HG03097 (cell line): ENCODE results near the gene PSME1.

Experiments used
- ATAC-seq: cut with Tn5 transposase; IDR thresholded peaks from one replicate; pipeline ENCODE4 v1.9.1; 2021; ENCODE audit not compliant: unreplicated experiment, low FRiP score

PSME1 gene

DNA sequence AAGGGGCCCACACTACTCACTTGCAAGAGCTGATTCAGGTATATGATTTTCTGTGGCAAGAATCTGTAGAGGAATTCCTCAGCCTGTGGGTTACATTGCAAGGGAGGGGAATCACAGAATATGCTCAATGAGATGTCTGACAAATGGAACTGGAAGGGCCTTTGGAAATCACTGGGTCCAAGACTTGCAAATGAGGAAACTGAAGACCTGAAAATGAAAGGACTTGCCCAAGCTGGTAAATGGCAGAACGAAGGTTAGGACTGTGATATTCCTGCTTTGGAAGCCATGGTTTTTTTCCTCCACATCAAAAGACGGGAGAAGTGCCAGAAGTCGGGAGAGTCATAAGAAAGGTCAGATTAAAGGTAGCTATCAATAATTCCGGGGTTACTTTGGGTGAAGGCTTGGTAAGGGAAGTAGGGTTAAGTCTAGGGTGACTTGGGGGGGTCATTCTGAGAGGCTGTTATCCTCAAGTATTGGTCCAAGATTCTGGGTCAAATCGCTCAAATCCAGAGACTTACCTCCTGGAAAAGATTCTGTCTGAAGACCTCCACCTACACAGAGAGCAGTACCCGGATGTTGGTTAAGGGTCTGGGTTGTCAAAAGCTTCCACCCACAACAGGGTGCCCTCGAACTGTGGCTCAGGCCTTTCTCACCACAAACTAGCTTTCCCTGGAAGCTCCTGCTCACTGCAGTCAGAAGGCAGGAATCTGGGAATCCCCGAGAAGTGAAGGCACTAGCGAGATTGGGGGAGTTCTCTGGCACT, 9.9 kb downstream of the PSME1 start:
- ATAC-seq = no peak

DNA sequence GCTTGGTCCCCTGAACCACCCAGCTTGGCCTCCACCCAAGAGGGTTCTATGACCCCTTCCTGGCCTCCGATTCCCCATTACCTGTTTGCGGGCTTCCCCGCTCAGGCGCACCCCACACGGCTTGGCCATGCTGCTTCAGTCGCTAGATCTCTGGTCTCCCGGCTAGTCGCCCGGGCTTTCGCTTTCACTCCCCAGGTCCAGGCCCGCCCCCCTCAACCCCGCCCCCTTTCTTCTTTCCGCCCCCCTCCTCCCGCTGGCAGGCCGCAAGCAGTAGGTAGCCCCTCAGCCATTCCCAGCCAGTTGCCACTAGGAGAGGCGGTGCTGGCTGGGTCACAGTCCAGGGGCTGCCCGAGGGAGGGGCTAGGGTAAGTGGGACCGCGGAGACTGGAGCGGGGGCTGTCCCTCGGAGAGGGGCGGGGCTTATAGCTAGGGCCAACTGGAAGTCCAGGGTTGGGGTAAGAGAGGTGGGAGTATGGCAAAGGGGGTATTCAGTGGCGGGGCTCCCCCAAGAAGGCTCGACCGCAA, 10.5 kb downstream of the PSME1 start, which contains the start of gene PSME2:
TSS of gene PSME2 (minus strand) at position 158 of the 525 bp plus-strand sequence. CDS start at position 129, 29 bp downstream.
- peak; percentile 60 for ATAC-seq

DNA sequence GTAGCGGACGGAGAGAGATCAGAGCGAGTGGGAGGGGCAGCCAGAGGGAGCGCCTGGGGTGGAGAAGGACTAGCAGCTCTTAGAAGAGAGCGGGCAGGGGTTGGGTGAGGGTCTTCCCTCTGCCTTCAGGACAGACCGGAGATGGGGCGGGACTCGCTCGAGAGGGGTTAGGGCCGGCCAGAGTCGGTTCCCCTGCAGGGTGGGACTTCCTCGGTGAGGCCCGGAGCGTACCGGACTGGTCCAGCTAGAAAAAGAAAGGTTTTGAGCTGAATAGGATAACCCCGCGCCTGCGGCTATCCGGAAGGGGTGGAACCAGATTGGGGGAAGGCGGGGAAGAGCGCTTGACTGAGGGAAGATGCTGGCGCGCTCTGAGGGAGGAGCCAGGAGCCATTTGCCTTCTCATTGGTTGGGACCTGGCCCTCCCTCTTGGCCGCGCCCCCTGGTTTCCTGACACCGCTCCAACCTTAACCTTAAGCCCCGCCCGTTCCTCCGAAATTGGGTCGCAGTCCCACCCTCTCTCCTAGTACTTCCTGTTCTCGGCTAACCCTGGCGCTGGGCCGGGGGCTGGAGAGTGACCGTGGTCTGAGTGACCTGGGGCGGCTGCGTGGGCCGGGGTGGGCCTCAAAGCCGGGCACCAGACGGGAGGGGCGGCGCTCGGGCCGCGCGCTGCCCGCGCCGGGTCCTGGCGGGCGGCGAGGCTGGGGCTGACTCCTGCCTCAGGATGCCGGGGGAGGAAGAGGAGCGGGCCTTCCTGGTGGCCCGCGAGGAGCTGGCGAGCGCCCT, 11.2 kb downstream of the PSME1 start, which contains the start of gene RNF31:
TSS of gene RNF31 (plus strand) at position 521 of the 783 bp plus-strand sequence. CDS start at position 722, 201 bp downstream.
- ATAC-seq = peak; percentile 69

DNA sequence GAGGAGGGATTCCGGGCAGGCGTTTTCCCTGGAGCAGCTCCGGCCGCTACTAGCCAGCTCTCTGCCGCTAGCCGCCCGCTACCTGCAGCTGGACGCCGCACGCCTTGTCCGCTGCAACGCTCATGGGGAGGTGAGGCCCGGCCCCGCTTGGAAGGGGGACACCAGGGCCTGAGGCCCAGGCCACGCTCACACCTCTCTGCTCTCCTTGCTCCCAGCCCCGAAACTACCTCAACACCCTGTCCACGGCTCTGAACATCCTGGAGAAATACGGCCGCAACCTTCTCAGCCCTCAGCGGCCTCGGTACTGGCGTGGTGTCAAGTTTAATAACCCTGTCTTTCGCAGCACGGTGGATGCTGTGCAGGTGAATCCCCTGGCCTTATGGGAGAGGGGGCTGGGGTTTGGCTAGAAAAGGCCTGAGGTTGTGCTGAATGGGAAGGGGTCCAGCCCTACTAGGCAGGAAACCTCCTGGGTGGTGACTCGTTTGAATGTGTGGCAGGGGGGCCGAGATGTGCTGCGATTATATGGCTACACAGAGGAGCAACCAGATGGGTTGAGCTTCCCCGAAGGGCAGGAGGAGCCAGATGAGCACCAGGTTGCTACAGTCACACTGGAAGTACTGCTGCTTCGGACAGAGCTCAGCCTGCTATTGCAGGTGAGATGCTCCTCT, 11.9 kb downstream of the PSME1 start:
- no peak for ATAC-seq

DNA sequence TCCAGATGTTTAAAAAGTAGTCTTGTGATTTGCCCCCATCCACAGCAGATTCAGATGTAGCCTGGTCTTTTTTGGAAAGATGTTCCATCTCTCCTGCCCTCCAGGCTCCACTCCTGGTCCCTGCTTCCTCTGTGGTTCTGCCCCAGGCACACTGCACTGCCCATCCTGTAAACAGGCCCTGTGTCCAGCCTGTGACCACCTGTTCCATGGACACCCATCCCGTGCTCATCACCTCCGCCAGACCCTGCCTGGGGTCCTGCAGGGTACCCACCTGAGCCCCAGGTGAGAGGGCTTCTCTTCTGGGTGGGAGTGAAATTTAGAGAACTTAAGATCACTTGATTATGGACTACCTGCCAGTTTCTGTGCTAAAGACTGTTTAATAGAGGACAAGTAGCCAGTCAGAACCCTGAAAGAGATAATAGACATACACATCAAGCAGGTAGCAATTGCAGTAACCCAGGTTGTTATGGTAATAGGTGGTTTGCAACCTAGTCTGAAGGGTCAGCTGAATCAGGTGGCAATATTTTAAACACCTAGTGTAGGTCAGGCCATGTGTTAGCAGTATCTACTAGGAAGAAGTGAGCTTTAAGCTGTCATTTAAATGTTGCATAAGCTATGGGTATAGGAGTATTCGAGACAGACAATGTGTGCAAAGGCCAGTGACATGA, 13.4 kb downstream of the PSME1 start:
- ATAC-seq = no peak

DNA sequence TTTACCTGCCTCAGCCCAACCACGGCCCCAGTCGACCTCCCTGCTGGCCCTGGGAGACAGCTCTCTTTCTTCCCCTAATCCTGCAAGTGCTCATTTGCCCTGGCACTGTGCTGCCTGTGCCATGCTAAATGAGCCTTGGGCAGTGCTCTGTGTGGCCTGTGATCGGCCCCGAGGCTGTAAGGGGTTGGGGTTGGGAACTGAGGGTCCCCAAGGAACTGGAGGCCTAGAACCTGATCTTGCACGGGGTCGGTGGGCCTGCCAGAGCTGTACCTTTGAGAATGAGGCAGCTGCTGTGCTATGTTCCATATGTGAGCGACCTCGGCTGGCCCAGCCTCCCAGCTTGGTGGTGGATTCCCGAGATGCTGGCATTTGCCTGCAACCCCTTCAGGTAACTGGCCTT, 14.1 kb downstream of the PSME1 start:
- ATAC-seq = no peak

DNA sequence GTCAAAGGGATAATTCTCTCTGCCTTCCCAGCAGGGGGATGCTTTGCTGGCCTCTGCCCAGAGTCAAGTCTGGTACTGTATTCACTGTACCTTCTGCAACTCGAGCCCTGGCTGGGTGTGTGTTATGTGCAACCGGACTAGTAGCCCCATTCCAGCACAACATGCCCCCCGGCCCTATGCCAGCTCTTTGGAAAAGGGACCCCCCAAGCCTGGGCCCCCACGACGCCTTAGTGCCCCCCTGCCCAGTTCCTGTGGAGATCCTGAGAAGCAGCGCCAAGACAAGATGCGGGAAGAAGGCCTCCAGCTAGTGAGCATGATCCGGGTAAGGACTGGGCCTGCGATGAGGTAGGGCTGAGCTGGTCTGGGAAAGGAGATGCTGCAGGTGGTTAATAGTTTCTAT, 14.6 kb downstream of the PSME1 start:
- ATAC-seq = no peak

DNA sequence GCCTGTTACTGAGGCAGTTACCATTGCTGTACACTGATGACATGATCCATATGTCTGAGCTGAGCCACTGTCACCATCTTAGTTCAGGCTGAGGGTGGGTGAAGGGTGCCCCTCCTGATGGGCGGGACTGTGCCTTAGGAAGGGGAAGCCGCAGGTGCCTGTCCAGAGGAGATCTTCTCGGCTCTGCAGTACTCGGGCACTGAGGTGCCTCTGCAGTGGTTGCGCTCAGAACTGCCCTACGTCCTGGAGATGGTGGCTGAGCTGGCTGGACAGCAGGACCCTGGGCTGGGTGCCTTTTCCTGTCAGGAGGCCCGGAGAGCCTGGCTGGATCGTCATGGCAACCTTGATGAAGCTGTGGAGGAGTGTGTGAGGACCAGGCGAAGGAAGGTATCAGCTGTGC, 15.0 kb downstream of the PSME1 start:
- ATAC-seq = no peak

DNA sequence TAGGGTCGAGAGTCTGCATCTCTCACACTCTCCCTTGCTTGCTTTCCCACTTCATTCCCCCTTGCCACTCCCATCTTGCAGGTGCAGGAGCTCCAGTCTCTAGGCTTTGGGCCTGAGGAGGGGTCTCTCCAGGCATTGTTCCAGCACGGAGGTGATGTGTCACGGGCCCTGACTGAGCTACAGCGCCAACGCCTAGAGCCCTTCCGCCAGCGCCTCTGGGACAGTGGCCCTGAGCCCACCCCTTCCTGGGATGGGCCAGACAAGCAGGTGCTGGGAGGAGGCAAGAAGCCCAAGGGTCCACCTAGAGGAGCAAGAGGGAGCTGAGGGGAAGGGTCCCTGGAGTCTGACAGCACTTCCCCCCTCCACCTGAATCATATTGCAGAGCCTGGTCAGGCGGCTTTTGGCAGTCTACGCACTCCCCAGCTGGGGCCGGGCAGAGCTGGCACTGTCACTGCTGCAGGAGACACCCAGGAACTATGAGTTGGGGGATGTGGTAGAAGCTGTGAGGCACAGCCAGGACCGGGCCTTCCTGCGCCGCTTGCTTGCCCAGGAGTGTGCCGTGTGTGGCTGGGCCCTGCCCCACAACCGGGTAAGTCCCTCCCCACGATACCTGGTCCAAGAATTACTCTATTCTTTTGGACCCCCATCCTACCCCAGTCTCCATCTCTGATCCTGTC, 15.5 kb downstream of the PSME1 start:
- ATAC-seq = no peak

DNA sequence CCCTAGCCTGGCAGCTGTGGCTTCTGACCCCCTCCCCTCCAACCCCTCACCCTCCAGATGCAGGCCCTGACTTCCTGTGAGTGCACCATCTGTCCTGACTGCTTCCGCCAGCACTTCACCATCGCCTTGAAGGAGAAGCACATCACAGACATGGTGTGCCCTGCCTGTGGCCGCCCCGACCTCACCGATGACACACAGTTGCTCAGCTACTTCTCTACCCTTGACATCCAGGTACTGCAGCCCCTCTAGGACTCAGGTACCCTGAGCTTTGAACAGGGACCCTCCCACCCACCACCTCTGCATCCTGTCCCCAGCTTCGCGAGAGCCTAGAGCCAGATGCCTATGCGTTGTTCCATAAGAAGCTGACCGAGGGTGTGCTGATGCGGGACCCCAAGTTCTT, 19.1 kb downstream of the PSME1 start:
- ATAC-seq = no peak

DNA sequence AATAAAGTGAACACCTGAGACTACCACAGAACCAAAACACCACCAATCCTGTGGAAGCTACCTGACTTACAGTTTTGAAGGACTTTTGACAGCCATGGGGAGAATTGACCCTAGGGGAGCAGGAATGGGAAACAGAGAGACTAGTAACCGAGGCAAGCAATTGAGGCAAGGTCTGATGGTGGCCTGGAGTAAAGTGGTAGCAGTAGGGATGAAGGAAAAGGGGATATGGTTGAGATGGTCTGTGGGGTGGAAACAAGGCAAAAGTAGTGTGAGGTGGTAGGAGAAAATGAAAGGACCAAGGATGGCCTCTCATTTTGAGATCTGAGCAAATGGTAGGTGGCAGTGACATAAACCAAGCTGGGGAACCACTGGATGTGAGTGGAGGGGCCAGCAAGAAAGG, 20.8 kb downstream of the PSME1 start:
- no peak for ATAC-seq

DNA sequence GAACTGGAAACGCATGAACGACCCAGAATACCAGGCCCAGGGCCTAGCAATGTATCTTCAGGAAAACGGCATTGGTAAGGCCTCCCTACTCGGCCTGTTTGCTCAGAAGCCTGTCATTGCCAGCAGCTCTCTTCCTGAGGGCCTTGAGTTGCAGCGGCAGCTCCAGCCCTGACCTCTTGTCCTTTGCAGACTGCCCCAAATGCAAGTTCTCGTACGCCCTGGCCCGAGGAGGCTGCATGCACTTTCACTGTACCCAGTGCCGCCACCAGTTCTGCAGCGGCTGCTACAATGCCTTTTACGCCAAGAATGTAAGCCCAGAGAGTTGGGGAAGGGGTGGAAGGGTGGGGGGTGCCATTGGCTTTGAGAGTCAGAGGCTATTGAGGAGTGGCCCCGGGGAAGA, 21.3 kb downstream of the PSME1 start:
- ATAC-seq = no peak

DNA sequence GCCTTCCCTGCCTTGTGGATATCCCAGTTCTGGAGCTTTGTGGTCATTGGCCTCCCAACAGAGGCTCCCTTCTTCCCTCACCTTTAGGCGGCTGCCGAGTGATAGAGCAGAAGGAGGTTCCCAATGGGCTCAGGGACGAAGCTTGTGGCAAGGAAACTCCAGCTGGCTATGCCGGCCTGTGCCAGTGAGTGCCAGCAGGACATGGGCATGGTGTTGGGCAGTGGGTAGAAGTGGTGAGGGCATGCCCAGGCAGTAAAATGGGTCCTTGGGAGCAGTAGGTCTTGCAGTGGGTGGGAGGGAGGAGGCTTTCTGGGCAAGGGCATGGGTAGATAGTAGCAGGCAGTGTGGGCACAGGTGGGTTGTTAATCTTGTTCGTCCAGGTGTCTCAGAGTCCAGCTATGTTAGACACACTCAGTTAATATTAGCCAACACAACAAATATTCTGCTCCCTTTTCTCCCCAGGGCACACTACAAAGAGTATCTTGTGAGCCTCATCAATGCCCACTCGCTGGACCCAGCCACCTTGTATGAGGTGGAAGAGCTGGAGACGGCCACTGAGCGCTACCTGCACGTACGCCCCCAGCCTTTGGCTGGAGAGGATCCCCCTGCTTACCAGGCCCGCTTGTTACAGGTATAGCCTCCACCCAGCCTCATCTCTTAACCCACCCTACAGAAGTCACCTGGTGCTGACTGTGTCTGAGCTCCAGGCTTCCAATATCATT, 23.9 kb downstream of the PSME1 start:
- peak; percentile 1 for ATAC-seq

DNA sequence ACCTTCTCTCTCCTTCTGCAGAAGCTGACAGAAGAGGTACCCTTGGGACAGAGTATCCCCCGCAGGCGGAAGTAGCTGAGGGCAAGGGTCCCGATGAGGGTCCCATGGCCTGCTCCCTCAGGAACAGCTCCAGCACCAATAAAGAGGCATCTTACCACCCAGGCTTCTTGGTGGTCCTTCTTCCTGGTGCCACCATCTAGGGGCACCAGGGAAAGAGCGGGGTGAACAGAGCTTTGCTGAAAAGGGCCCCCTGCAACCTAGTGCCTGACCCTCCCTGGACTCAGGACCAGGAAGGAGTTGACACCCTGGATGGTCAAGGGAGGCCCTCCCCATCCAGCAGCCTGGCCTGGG, 24.5 kb downstream of the PSME1 start:
- ATAC-seq = peak; percentile 19

DNA sequence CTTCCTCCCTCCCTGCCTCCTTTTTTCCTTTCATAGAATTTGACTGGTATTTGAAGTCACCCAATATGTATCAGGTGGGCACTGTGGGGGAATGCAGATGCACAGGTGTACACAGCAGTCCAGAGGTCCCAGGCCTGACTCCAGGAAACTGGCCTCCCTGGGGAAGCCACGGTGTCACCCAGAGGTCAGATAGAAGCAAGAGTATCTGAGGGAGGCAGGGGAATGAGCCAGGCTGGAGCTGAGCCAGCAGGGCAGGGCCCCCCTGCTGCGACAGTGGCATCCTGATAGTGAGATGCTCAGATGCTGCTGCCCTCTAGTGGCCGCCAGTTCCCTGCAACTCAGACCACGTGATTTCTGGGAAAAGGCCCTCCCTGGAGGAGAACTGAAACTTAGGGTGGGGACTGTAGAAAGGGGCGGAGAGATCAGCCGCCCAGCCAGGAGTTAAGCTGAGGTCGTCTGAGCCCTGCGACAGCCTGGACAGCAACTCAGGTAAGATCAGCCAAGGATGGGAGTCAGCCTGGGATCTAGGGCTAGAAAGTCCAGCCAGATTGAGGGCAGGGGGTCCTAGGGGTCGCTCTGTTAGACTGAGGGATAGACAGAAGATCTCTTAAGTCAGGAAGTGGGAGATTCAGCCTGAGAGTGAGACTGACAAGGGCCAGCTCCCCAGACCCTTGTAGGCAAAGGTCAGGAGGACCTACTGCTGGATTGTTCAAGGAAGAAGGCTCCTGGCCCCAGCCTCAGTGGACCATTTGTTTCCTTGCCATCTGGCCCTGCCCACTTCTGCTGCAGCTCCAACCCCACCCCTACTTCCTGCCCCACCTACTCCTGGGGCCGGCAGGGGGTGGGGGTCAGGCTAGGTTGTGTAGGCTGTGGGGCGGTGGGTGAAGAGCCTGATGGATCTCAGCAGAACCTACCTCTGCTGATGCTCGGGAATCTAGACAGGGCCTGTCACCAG, 25.1 kb downstream of the PSME1 start, which contains the start of gene IRF9:
TSS of gene IRF9 (plus strand) at position 416 of the 955 bp plus-strand sequence. CDS start 880 bp downstream, outside the sequence.
- ATAC-seq = peak; percentile 70

DNA sequence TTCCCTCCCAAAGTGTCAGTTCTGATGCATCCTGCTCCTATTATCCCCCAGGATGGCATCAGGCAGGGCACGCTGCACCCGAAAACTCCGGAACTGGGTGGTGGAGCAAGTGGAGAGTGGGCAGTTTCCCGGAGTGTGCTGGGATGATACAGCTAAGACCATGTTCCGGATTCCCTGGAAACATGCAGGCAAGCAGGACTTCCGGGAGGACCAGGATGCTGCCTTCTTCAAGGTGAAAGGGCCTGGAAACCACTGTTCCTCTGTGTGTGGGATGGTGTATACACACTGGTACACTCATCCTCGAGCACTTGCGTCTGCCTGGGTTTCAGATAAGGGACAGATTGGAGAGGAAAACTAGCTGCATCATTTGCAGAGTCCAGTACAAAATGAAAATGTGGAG, 26.1 kb downstream of the PSME1 start:
- ATAC-seq = no peak

DNA sequence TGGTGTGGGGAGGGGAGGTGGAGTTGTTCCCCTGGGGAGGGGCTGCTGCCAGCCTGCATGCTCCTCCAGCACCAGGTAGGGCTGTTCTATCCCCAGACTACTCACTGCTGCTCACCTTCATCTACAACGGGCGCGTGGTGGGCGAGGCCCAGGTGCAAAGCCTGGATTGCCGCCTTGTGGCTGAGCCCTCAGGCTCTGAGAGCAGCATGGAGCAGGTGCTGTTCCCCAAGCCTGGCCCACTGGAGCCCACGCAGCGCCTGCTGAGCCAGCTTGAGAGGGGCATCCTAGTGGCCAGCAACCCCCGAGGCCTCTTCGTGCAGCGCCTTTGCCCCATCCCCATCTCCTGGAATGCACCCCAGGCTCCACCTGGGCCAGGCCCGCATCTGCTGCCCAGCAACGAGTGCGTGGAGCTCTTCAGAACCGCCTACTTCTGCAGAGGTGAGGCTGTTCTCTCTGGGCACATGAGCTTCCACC, 28.6 kb downstream of the PSME1 start:
- no peak for ATAC-seq

DNA sequence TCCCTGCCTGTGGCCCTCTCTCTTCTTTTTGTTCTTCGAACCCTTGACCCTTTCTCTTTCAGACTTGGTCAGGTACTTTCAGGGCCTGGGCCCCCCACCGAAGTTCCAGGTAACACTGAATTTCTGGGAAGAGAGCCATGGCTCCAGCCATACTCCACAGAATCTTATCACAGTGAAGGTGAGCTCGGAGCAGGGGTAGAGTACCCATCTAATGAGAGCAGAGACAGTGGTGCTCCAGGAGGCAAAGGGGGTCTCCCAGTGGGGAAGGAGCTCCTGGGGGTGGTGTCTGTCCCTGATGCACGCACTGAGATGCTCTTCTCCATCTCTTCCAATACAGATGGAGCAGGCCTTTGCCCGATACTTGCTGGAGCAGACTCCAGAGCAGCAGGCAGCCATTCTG, 29.8 kb downstream of the PSME1 start:
- no peak for ATAC-seq
